ENCODE results near the gene SIL1. TPM values are rescaled to one million over a fixed set of nuclear protein-coding genes. Genes with fewer than 3 reads are reported as not detected.
A peak's percentile ranks its signal among the peaks of the same experiment; 100 is the strongest.

SIL1 gene
- total and polyA plus RNA-seq, 2 donors (not counting 3 experiments of a cell fraction or from before 2014, with no cell fraction given) = 47.6 to 67.2 TPM

- Histone ChIP-seq H3K9me3 (replicated peaks; ENCODE audit: control insufficient read depth, insufficient read depth, low read length) (no peaks in the 10 kb centered on the region), H3K36me3 (ENCODE audit: control insufficient read depth in 2 of 2, extremely low read depth in 1 of 2, insufficient read depth in 2 of 2, low read length in 2 of 2) (no peaks in the 10 kb centered on the region), H3K9ac (replicated peaks; ENCODE audit: extremely low read depth, insufficient read depth, low read length) (no peak overlapping the region), H3K79me2 (ENCODE audit: control insufficient read depth, insufficient read depth, low read length) (no peaks in the 10 kb centered on the region), H3K27me3 (ENCODE audit: control insufficient read depth in 2 of 2, insufficient read depth in 2 of 2, low read length in 2 of 2) (no peaks in the 10 kb centered on the region), H3K9me1 (replicated peaks; ENCODE audit: control insufficient read depth, extremely low read depth, insufficient read depth, low read length) (no peaks in the 10 kb centered on the region), H3K4me2 (ENCODE audit: insufficient read depth, low read length) (no peak overlapping the region), H3K27ac (ENCODE audit: insufficient read depth, low read depth, low read length) (no peak overlapping the region), H3K4me3 (replicated peaks in 1 of 3; ENCODE audit: insufficient read depth in 1 of 3, low read depth in 1 of 3, low read length in 3 of 3) (no peak overlapping the region), H3K4me1 (ENCODE audit: control insufficient read depth, extremely low read depth, insufficient read depth, low read length) (peaks cover 8% of the 10 kb centered on the region), H2AFZ (ENCODE audit: low read depth, low read length) (peak overlapping the region; percentile 24), H4K20me1 (replicated peaks; ENCODE audit: control insufficient read depth, extremely low read depth, insufficient read depth, low read length) (no peaks in the 10 kb centered on the region)
- ChIA-PET POLR2A (no interaction called here), CTCF (interaction anchor here (1.1 to 2.4 kb wide), 6 partner anchors 11 to 277 kb away, joined by 3 to 9 read pairs (median 4); no protein-coding TSS in a partner anchor)
- dilution Hi-C loops (cut with MboI; ENCODE audit: extremely low pct_ligation_motif_present, low sequenced_read_pairs) = no loop called here
- intact Hi-C loops (cut with micrococcal nuclease) = no loop called here
- FAIRE-seq (no peak), DNase-seq (ENCODE audit: low read depth, low spot score) (no peak)
- TF ChIP-seq POLR2AphosphoS5 (IDR thresholded peaks at IDR 0.05; ENCODE audit: insufficient read depth, low read depth, low read length) (no peak), FOS (IDR thresholded peaks at IDR 0.05; ENCODE audit: borderline replicate concordance, insufficient read depth, low read length) (no peak), CTCF (IDR thresholded peaks at IDR 0.05; ENCODE audit: extremely low read depth in 1 of 2, insufficient read depth in 1 of 2, low read depth in 1 of 2, low read length in 2 of 2) (no peak), EZH2 (IDR thresholded peaks at IDR 0.05; ENCODE audit: borderline replicate concordance, low read depth, low read length, severe bottlenecking) (no peak), GATA2 (IDR thresholded peaks at IDR 0.05; ENCODE audit: insufficient read depth, insufficient read length, low read depth, low read length) (no peak), POLR2A (IDR thresholded peaks at IDR 0.05; ENCODE audit: low read depth, low read length) (no peak)
- BruUV-seq (replicated peaks) = no TSS peak
Observed at GRCh38 chr5:138985683-138986082, 212.5 kb downstream of the SIL1 start.
